ENCODE results near the gene FGF3. TPM values are rescaled to one million over a fixed set of nuclear protein-coding genes. Genes with fewer than 3 reads are reported as not detected.

Gene FGF3
- not detected for total RNA-seq

GRCh38 chr11:69818603-69819441, at the start of gene FGF3:
Gene FGF3, minus strand, starts transcription at chr11:69819416. Its CDS starts 483 bp downstream, at chr11:69818933.
- Histone ChIP-seq H3K9me3 (no peaks in the 10 kb centered on the region), H3K4me1 (peaks cover 0 to 9% of the 10 kb centered on the region in 2 donors), H3K36me3 (no peaks in the 10 kb centered on the region), H3K27me3 (peaks cover 5 to 15% of the 10 kb centered on the region in 2 donors), H3K4me3 (no peak within 1 kb of the TSS), H3K27ac (no peak within 1 kb of the TSS)
- no peak for DNase-seq (ENCODE audit: low spot score)
- no peak for TF ChIP-seq CTCF (IDR thresholded peaks at IDR 0.05)

DNA sequence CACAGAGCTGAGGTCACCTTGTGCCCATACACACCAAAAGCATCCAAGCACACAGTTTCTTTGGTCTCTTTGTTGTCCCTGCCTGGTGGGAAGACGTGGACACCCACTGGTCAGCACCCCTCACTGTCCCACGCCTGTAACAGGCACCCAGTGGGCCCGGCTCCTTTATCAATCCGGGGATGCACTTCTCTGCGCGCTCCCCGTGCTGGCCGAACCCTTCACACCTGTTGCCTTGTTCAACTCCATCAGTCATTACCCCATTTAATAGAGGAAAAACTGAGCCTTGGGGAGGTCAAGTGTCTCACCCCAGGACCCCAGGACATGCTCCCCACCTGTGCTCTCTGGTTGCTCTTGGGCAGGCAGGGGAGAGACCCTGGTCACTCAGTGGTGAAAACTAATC, 49.7 kb upstream of the FGF3 start:
- Histone ChIP-seq H3K27me3 (no peaks in the 10 kb centered on the region), H3K4me1 (no peaks in the 10 kb centered on the region), H3K9me3 (no peaks in the 10 kb centered on the region), H3K4me3 (no peak overlapping the region), H3K27ac (no peak overlapping the region), H3K36me3 (no peaks in the 10 kb centered on the region)
- DNase-seq (ENCODE audit: low spot score) = no peak
- TF ChIP-seq CTCF (IDR thresholded peaks at IDR 0.05) = no peak

DNA sequence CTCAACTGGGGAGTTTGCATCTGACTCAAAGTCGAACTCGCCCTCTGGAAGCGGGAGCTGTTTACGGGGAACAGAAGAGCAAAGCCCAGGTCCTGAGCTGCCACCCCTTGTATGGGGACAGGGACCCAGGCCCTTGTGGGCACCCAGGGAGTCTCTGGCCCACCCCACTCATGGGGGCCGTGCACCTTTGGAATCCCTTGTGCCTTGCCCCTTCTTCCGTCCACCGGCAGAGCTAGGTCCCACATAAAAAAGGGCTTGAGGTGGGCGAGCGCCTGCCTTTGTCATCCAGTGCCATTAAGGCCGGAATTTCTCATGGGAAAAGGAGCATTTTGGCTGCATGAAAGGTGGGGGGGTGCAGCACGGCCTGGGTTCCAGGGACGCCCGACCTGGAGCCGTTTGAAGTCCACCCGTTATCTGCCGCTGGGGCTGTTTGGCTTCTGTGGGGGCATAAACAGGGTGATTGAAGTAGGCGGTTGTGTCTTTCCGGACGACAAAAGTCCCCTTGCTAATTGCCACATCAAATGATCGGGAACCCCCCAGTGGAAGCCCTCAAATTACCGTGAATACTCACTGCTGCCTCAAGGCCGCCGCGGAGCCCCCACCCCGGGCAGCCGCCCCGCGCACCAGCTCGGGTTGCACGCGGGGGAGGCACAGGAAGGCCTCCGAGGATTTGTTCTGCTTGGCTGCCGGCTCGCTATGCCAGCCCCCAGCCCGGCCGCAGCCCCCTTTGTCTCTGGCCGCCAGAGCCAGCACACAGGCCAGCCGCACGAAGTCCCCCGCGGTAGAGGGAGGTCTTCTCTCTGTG, 49.0 kb upstream of the FGF3 start:
- Histone ChIP-seq H3K27me3 (no peaks in the 10 kb centered on the region), H3K4me3 (no peak overlapping the region)

GRCh38 chr11:69867076-69868005, 48.1 kb upstream of the FGF3 start:
- Histone ChIP-seq H3K4me1 (no peaks in the 10 kb centered on the region), H3K9me3 (no peaks in the 10 kb centered on the region), H3K36me3 (no peaks in the 10 kb centered on the region), H3K4me3 (no peak overlapping the region), H3K27ac (no peak overlapping the region), H3K27me3 (no peaks in the 10 kb centered on the region)
- no peak for DNase-seq (ENCODE audit: low spot score)
- TF ChIP-seq CTCF (IDR thresholded peaks at IDR 0.05) = no peak

More for the DNA sequence above, 49.0 kb upstream of the FGF3 start:
- no peaks in the 10 kb centered on the region for H3K36me3 ChIP-seq
- TF ChIP-seq CTCF (IDR thresholded peaks at IDR 0.05) = no peak
- H3K4me1 ChIP-seq = no peaks in the 10 kb centered on the region
- no peak overlapping the region for H3K27ac ChIP-seq
- no peaks in the 10 kb centered on the region for H3K9me3 ChIP-seq
- no peak for DNase-seq (ENCODE audit: low spot score)

DNA sequence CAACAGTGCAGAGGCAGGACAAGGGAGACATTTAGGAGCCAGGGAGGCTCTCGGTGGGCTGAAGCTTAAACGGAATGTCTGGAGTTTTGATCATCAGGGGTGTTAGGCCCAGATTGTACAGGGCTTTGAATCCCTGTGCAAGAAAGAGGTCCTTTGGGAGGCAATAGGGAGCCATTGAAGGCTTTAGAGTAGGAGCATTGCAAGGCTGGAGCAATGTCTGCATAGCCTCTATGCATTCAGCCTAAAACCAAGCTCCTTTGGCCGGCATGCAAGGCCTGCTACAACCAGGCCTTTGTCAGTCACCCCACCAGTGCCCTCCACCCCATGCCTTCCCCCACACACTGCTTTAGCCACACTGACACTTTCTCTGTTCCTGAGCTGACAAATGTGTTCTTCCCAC, 47.4 kb upstream of the FGF3 start:
- H3K4me3 ChIP-seq = no peak overlapping the region
- no peak overlapping the region for H3K27ac ChIP-seq
- H3K36me3 ChIP-seq = no peaks in the 10 kb centered on the region
- no peak for DNase-seq (ENCODE audit: low spot score)
- no peaks in the 10 kb centered on the region for H3K27me3 ChIP-seq
- H3K9me3 ChIP-seq = no peaks in the 10 kb centered on the region
- H3K4me1 ChIP-seq = no peaks in the 10 kb centered on the region
- no peak for TF ChIP-seq CTCF (IDR thresholded peaks at IDR 0.05)

Measured in right atrium auricular region (tissue), 2 donors.